ENCODE data around the gene RANBP3. TPM values are rescaled to one million over a fixed set of nuclear protein-coding genes. Genes with fewer than 3 reads are reported as not detected.
A peak's percentile ranks its signal among the peaks of the same experiment; 100 is the strongest.

The RANBP3 gene
- total RNA-seq, 4 donors from 2014 or later: 57.8 to 148 (median 82.7) TPM

DNA sequence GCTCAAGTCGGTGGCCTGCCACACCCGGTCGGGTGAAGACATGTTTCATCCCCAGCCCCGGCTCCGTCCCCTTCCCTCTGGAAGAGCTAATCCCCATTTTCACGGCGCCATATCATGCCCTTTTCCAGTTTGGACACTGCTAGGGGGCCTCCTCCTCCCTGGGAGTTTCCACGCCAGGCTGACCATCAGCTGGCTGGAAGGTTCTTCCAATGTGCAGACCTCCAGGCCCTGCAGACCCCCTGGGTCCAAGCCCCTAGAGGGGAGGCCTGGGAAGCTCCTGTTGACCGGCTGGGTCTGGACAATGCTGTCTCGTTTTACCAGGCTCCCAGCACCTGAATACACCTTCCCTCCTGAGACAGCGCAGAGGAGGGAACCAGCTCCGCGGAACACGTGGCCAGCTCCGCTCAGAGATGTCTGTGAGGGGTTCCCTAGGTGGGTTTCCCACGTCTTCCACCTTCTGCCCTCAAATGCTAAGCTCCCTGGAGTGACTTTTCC, 44.7 kb upstream of the RANBP3 start:
- H3K4me3 ChIP-seq (replicated peaks in 1 of 3): no peak overlapping the region
- intact Hi-C loops (cut with DNase I): loop anchor here (5.0 kb wide), 2 partner anchors 35 to 215 kb away; partner anchors contain the start of gene NRTN
- DNase-seq: no peak
- no peaks in the 10 kb centered on the region for H3K27me3 ChIP-seq
- no peaks in the 10 kb centered on the region for H3K36me3 ChIP-seq
- 66 to 76% methylated on average over 13 to 14 of the region's 16 CpGs for WGBS, 2 donors
- no peaks in the 10 kb centered on the region for H3K9me3 ChIP-seq
- H3K4me1 ChIP-seq: peaks cover 0 to 10% of the 10 kb centered on the region in 2 donors
- TF ChIP-seq CTCF (IDR thresholded peaks at IDR 0.05) (no peak), POLR2A (IDR thresholded peaks at IDR 0.05) (no peak)
- peak overlapping the region in 1 of 3 donors; percentile 5 for H3K27ac ChIP-seq

- peaks cover 0 to 10% of the 10 kb centered on the region in 2 donors for H3K4me1 ChIP-seq
- DNase-seq: peak; percentile 84 to 88
- no peaks in the 10 kb centered on the region for H3K27me3 ChIP-seq
- no peaks in the 10 kb centered on the region for H3K9me3 ChIP-seq
- no peak overlapping the region for H3K27ac ChIP-seq
- 50 to 54% methylated on average over 23 to 29 of the region's 29 CpGs for WGBS, 2 donors
- H3K36me3 ChIP-seq: no peaks in the 10 kb centered on the region
- intact Hi-C loops (cut with DNase I): loop anchor here (5.0 kb wide), 2 partner anchors 35 to 215 kb away; partner anchors contain the start of gene NRTN
- TF ChIP-seq CTCF (IDR thresholded peaks at IDR 0.05) (peak; percentile 51 to 87 (median 84)), POLR2A (IDR thresholded peaks at IDR 0.05) (no peak)
- no peak overlapping the region for H3K4me3 ChIP-seq (replicated peaks in 1 of 3)
Observed at GRCh38 chr19:6021878-6022569, 44.1 kb upstream of the RANBP3 start.

GRCh38 chr19:6020972-6021805, 43.2 kb upstream of the RANBP3 start:
- H3K4me3 ChIP-seq (replicated peaks in 1 of 3): no peak overlapping the region
- no peak for DNase-seq
- H3K27ac ChIP-seq: no peak overlapping the region
- no peaks in the 10 kb centered on the region for H3K36me3 ChIP-seq
- H3K27me3 ChIP-seq: no peaks in the 10 kb centered on the region
- peaks cover 0 to 10% of the 10 kb centered on the region in 2 donors for H3K4me1 ChIP-seq
- intact Hi-C loops (cut with DNase I): loop anchor here (5.0 kb wide), 2 partner anchors 34 to 214 kb away; partner anchors contain the start of gene NRTN
- no peaks in the 10 kb centered on the region for H3K9me3 ChIP-seq
- WGBS, 2 donors: 87 to 91% methylated on average over 22 of the region's 22 CpGs
- TF ChIP-seq CTCF (IDR thresholded peaks at IDR 0.05) (no peak), POLR2A (IDR thresholded peaks at IDR 0.05) (no peak)

- TF ChIP-seq POLR2A (IDR thresholded peaks at IDR 0.05) (no peak), CTCF (IDR thresholded peaks at IDR 0.05) (no peak)
- Histone ChIP-seq H3K36me3 (no peaks in the 10 kb centered on the region), H3K4me1 (peaks cover 0 to 10% of the 10 kb centered on the region in 2 donors), H3K9me3 (no peaks in the 10 kb centered on the region), H3K4me3 (replicated peaks in 1 of 3) (no peak overlapping the region), H3K27me3 (no peaks in the 10 kb centered on the region), H3K27ac (no peak overlapping the region)
- 90 to 93% methylated on average over 20 of the region's 20 CpGs for WGBS, 2 donors
- DNase-seq: no peak
- intact Hi-C loops (cut with DNase I): loop anchor here (5.0 kb wide), 2 partner anchors 33 to 213 kb away; partner anchors contain the start of gene NRTN
Observed at GRCh38 chr19:6020166-6020882, 42.4 kb upstream of the RANBP3 start.

Measured in thyroid gland (tissue), 4 donors.